CD4-positive, CD25-positive, alpha-beta regulatory T cell (primary cell): ENCODE measurements around the gene TTC19. TPM values are rescaled to one million over a fixed set of nuclear protein-coding genes. Genes with fewer than 3 reads are reported as not detected.
"Not testable (repeated sequence)": the region's sequence is repeated elsewhere in the genome, so short reads cannot be mapped to it uniquely, and the experiment has no call there.

Experiments
- ATAC-seq, 2 donors: fragments of 150-1000 bp; cut with Tn5 transposase; one replicate each; pipeline ENCODE4 v1.10.0; 2021; ENCODE audit warnings: low read depth in 2 of 2, moderate number of reproducible peaks in 2 of 2, moderate library complexity in 1 of 2
- DNase-seq, 3 donors: peaks; one replicate each; pipeline versions ENCODE4 v3.0.0 to v3.0.0-alpha.2; 2012 to 2022; ENCODE audit warnings: mixed read lengths in 1 of 3
- H3K27ac ChIP-seq: one replicate; pipeline ENCODE4 v1.7.0; 2013; ENCODE audit warnings: mild to moderate bottlenecking, low read length; ENCODE audit not compliant: insufficient read depth, poor library complexity, severe bottlenecking
- H3K27me3 ChIP-seq: one replicate; pipeline ENCODE4 v1.7.0; 2013; ENCODE audit warnings: low read length; ENCODE audit not compliant: control insufficient read depth, insufficient read depth
- H3K36me3 ChIP-seq: one replicate; pipeline ENCODE4 v1.7.0; 2013; ENCODE audit warnings: mild to moderate bottlenecking, low read length, moderate library complexity; ENCODE audit not compliant: control insufficient read depth, insufficient read depth
- H3K4me1 ChIP-seq: 2 replicates; pipeline ENCODE4 v1.7.0; 2013; ENCODE audit warnings: mild to moderate bottlenecking, low read length; ENCODE audit not compliant: insufficient read depth, control insufficient read depth, poor library complexity, severe bottlenecking
- H3K4me3 ChIP-seq: one replicate; pipeline ENCODE4 v1.7.0; 2013; ENCODE audit warnings: low read depth, mild to moderate bottlenecking, low read length, moderate library complexity
- H3K9me3 ChIP-seq, 2 experiments: 1 replicate in 1 of 2; 2 replicates in 1 of 2; pipeline ENCODE4 v1.7.0; 2013; ENCODE audit warnings: low read length in 2 of 2, mild to moderate bottlenecking in 1 of 2, moderate library complexity in 1 of 2; ENCODE audit not compliant: control insufficient read depth in 2 of 2
- H3K27ac Mint-ChIP-seq, 3 donors: one replicate each; pipeline ENCODE4 v1.8.0; 2020 to 2022; ENCODE audit warnings: mild to moderate bottlenecking in 3 of 3, mixed read lengths in 3 of 3, moderate library complexity in 2 of 3
- H3K27me3 Mint-ChIP-seq: one replicate; pipeline ENCODE4 v1.8.0; 2022; ENCODE audit warnings: mild to moderate bottlenecking, mixed read lengths
- H3K36me3 Mint-ChIP-seq: one replicate; pipeline ENCODE4 v1.8.0; 2020; ENCODE audit warnings: mixed read lengths
- H3K4me1 Mint-ChIP-seq, 4 donors: one replicate each; pipeline ENCODE4 v1.8.0; 2020 to 2022; ENCODE audit warnings: mixed read lengths in 4 of 4, mild to moderate bottlenecking in 1 of 4
- H3K4me3 Mint-ChIP-seq, 4 donors: one replicate each; pipeline ENCODE4 v1.8.0; 2020 to 2022; ENCODE audit warnings: mild to moderate bottlenecking in 4 of 4, mixed read lengths in 4 of 4, moderate library complexity in 3 of 4
- H3K9me3 Mint-ChIP-seq, 7 donors: one replicate each; pipeline ENCODE4 v1.8.0; 2020 to 2022; ENCODE audit warnings: mixed read lengths in 7 of 7, mild to moderate bottlenecking in 3 of 7, moderate library complexity in 2 of 7
- polyA plus RNA-seq, 4 donors: library from polyadenylated mRNA; unstranded; fragments of 300-500 nt; fragmentation: Illumina TruSeq; gene quantifications; one replicate each; pipeline ENCODE4 v1.2.3, GENCODE V29; 2021
- total RNA-seq: library from RNA; stranded (reverse); gene quantifications from one replicate; pipeline ENCODE4 v1.2.3, GENCODE V29; 2022

TTC19 gene
- total and polyA plus RNA-seq, 5 donors from 2014 or later, result 28.7 to 44.3 (median 29.2) TPM

DNA sequence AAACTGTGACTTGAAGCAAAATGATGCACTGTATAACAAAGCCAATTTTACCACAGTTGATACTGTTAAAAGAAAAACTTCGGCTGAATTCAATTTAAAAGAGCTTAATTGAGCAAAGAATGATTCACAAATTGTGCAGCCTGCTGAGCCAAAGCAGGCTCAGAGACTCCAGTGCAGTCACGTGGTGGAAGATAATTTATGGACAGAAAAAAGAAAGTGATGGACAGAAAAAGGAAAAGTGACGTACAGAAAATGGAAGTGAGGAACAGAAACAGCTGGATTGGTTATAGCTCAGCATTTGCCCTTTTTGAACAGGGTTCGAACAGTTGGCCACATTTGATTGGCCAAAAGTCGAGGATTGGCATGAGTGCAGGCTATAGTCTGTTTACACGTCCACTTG is 25.8 kb upstream of the TTC19 start:
- H3K27me3 Mint-ChIP-seq, result peaks cover 5% of the 10 kb centered on the region
- Histone ChIP-seq H3K9me3 (no peaks in the 10 kb centered on the region), H3K4me1 (no peaks in the 10 kb centered on the region), H3K4me3 (no peak overlapping the region), H3K36me3 (peaks cover 13% of the 10 kb centered on the region), H3K27me3 (peaks cover 3% of the 10 kb centered on the region), H3K27ac (no peak overlapping the region)
- H3K4me1 Mint-ChIP-seq, result no peaks in the 10 kb centered on the region
- no peak for DNase-seq
- H3K36me3 Mint-ChIP-seq, result peaks cover 16% of the 10 kb centered on the region
- no peak overlapping the region for H3K4me3 Mint-ChIP-seq
- H3K27ac Mint-ChIP-seq, result peak overlapping the region in 1 of 3 donors; percentile 39
- H3K9me3 Mint-ChIP-seq, result peaks cover 0 to 2% (median 0%) of the 10 kb centered on the region in 7 donors
- no peak for ATAC-seq

DNA sequence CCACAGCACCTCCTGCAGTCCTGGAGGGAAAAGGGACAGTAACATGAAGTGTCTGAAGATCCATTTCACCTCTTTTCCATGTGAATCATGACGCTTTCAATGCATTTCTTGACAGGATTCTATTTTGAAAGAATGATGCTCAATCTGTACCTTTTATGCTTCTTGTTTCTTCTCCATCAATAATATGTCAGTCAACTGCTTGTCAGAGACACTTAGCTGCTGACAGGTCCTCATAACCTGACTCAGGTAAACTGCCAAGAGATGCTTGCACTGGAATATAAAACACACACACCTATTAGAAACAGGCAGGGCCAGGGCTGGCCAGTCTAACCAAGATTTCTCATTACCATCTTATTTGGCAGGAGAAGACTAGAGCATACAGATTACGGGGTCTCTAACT is 21.7 kb upstream of the TTC19 start:
- Histone ChIP-seq H3K27me3 (no peaks in the 10 kb centered on the region), H3K36me3 (peaks cover 24% of the 10 kb centered on the region), H3K4me3 (no peak overlapping the region), H3K27ac (no peak overlapping the region), H3K4me1 (no peaks in the 10 kb centered on the region), H3K9me3 (no peaks in the 10 kb centered on the region)
- H3K27me3 Mint-ChIP-seq, result no peaks in the 10 kb centered on the region
- ATAC-seq, result no peak
- DNase-seq, result no peak
- peaks cover 0 to 2% (median 0%) of the 10 kb centered on the region in 7 donors for H3K9me3 Mint-ChIP-seq
- H3K27ac Mint-ChIP-seq, result peak overlapping the region in 2 of 3 donors; percentile 9 to 17
- no peak overlapping the region for H3K4me3 Mint-ChIP-seq
- peaks cover 0 to 7% (median 2%) of the 10 kb centered on the region in 4 donors for H3K4me1 Mint-ChIP-seq
- peaks cover 38% of the 10 kb centered on the region for H3K36me3 Mint-ChIP-seq

DNA sequence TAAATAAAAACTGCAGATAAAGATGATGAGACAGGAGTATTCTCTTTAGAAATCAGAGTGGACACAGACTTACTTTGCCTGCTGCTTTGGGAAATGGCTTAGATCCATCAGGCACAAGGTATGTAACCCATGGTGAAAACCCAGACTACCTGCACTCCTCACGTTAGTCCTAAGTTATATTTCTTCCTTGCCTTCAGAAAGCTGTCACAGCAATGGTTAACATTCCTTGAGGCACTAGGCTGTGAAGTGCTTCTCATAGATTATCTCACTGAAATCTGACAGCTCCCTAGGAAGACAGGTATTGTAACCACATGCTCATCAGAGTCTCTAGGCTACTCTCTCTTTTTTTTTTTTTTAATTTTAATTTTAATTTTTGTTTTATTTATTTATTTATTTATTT is 21.0 kb upstream of the TTC19 start:
- H3K4me1 Mint-ChIP-seq, result peaks cover 0 to 7% (median 2%) of the 10 kb centered on the region in 4 donors
- H3K36me3 Mint-ChIP-seq, result peaks cover 38% of the 10 kb centered on the region

DNA sequence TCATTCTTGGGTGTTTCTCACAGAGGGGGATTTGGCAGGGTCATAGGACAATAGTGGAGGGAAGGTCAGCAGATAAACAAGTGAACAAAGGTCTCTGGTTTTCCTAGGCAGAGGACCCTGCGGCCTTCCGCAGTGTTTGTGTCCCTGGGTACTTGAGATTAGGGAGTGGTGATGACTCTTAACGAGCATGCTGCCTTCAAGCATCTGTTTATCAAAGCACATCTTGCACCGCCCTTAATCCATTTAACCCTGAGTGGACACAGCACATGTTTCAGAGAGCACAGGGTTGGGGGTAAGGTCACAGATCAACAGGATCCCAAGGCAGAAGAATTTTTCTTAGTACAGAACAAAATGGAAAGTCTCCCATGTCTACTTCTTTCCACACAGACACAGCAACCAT is 20.6 kb upstream of the TTC19 start:
- not testable (repeated sequence) for DNase-seq, H3K27me3 ChIP-seq, H3K9me3 ChIP-seq, H3K4me3 Mint-ChIP-seq, H3K27ac ChIP-seq, H3K4me1 Mint-ChIP-seq, H3K4me3 ChIP-seq, H3K27ac Mint-ChIP-seq, H3K9me3 Mint-ChIP-seq, ATAC-seq, H3K4me1 ChIP-seq, H3K27me3 Mint-ChIP-seq
- peaks cover 26% of the 10 kb centered on the region for H3K36me3 ChIP-seq
- peaks cover 41% of the 10 kb centered on the region for H3K36me3 Mint-ChIP-seq

More for the DNA sequence above, 21.0 kb upstream of the TTC19 start:
- H3K9me3 Mint-ChIP-seq, result peaks cover 0 to 2% (median 0%) of the 10 kb centered on the region in 7 donors
- no peak for DNase-seq
- ATAC-seq, result no peak
- H3K27ac ChIP-seq, result no peak overlapping the region
- no peaks in the 10 kb centered on the region for H3K27me3 Mint-ChIP-seq
- no peak overlapping the region for H3K4me3 Mint-ChIP-seq
- H3K27me3 ChIP-seq, result no peaks in the 10 kb centered on the region
- no peak overlapping the region for H3K4me3 ChIP-seq
- H3K9me3 ChIP-seq, result no peaks in the 10 kb centered on the region
- H3K36me3 ChIP-seq, result peaks cover 24% of the 10 kb centered on the region
- H3K4me1 ChIP-seq, result no peaks in the 10 kb centered on the region
- no peak overlapping the region for H3K27ac Mint-ChIP-seq

DNA sequence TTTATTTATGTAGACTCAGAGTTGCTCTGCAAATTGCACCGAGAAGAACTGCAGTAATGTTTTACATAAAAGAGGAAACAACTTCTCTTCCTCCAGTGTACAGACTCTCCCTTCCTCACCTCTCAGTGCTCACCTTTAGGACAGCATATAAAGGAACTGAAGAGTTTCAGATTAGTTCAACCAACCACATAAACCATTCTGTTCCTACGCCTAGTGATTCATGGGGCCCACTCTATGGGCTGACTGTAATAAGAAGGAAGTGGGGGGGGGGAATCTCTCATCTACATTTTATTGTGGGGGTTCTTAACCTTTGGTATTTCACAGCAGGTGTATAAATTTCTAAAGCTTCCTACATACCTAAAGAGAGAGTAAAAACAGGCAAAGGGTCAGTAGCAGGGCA is 18.4 kb upstream of the TTC19 start:
- Histone ChIP-seq H3K36me3 (peaks cover 41% of the 10 kb centered on the region), H3K27ac (no peak overlapping the region), H3K9me3 (no peaks in the 10 kb centered on the region), H3K27me3 (no peaks in the 10 kb centered on the region), H3K4me3 (no peak overlapping the region), H3K4me1 (no peaks in the 10 kb centered on the region)
- Mint-ChIP-seq H3K36me3 (peaks cover 44% of the 10 kb centered on the region), H3K4me1 (peaks cover 0 to 7% (median 2%) of the 10 kb centered on the region in 4 donors), H3K4me3 (no peak overlapping the region), H3K27me3 (no peaks in the 10 kb centered on the region), H3K9me3 (peaks cover 0 to 2% (median 0%) of the 10 kb centered on the region in 7 donors), H3K27ac (no peak overlapping the region)
- ATAC-seq (peak in 1 of 2 donors; percentile 50), DNase-seq (peak in 1 of 3 donors; percentile 29)

DNA sequence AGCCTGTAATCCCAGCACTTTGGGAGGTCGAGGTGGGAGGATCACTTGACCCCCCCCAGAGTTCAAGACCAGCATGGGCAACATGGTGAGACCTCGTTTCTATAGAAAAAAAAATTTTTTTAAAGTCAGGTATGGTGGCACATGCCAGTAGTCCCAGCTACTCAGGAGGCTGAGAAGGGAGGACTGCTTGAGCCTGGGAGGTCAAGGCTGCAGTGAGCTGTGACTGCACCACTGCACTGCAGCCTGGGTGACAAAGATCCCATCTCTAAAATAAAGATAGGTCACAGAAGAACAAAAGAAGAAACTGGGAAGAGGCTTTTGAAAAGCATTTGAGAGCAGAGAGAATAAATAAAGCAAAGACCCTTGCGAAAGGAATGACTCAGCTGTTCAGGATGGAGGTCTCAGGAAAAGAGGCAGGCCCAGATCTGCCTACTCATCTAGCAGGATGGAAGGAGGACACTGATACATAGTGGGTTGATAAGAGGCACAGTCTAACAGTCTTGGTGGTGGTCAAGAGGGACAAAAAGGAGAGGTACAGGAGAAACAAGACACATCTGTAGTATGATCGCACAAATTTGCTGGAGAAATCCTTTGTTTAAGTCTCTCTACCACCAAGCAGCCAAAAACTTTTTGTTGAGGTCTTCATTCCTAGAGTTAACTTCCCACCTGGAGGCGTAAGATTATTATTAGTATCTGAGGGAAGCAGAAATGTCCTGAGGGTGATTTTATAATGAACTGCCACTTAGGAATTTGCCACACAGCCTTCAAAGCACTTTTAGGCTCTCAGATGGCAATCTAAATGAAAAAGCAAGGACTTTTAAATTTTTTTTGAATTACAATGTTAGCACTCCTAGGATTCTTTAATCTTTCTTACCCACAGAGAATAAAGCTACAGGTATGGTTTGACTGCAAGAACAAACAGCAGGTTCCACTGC is 17.7 kb upstream of the TTC19 start:
- DNase-seq, result no peak
- no peaks in the 10 kb centered on the region for H3K27me3 ChIP-seq
- H3K36me3 ChIP-seq, result peaks cover 44% of the 10 kb centered on the region

DNA sequence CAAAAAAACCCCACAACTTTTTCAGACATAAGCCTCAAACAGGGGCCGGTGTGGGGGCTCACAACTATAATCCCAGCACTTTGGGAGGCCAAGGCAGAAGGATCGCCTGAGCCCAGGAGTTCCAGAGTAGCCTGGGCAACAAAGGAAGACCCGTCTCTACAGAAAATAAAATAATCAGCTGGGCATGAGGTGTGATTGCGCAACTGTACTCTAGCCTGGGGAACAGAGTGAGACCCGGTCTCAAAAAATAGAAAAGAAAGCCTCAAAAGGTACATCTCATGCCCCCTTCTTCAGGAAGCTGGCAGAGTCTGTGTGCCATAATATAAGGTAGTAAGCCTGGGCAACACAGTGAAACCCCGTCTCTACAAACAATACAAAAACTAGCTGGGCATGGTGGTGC is 3.3 kb upstream of the TTC19 start:
- no peaks in the 10 kb centered on the region for H3K9me3 Mint-ChIP-seq
- peaks cover under 1% of the 10 kb centered on the region for H3K36me3 ChIP-seq
- no peak overlapping the region for H3K4me3 ChIP-seq
- H3K27ac Mint-ChIP-seq, result no peak overlapping the region
- no peaks in the 10 kb centered on the region for H3K27me3 ChIP-seq
- DNase-seq (no peak), ATAC-seq (no peak)
- no peak overlapping the region for H3K4me3 Mint-ChIP-seq
- H3K4me1 ChIP-seq, result peaks cover 16% of the 10 kb centered on the region
- H3K27me3 Mint-ChIP-seq, result no peaks in the 10 kb centered on the region
- peaks cover 14 to 24% (median 17%) of the 10 kb centered on the region in 4 donors for H3K4me1 Mint-ChIP-seq
- H3K36me3 Mint-ChIP-seq, result peaks cover 5% of the 10 kb centered on the region
- no peak overlapping the region for H3K27ac ChIP-seq
- no peaks in the 10 kb centered on the region for H3K9me3 ChIP-seq

More for the DNA sequence above, 17.7 kb upstream of the TTC19 start:
- Mint-ChIP-seq H3K27me3 (no peaks in the 10 kb centered on the region), H3K4me3 (no peak overlapping the region), H3K4me1 (peaks cover 0 to 7% (median 2%) of the 10 kb centered on the region in 4 donors), H3K36me3 (peaks cover 47% of the 10 kb centered on the region), H3K27ac (peak overlapping the region in 1 of 3 donors; percentile 18), H3K9me3 (peaks cover 0 to 2% (median 0%) of the 10 kb centered on the region in 7 donors)
- Histone ChIP-seq H3K27ac (no peak overlapping the region), H3K4me1 (no peaks in the 10 kb centered on the region), H3K4me3 (no peak overlapping the region), H3K9me3 (no peaks in the 10 kb centered on the region)
- no peak for ATAC-seq
